Esophagus muscularis mucosa (tissue), 4 donors: ENCODE results near the gene WDHD1. TPM values are rescaled to one million over a fixed set of nuclear protein-coding genes. Genes with fewer than 3 reads are reported as not detected.
A peak's percentile ranks its signal among the peaks of the same experiment; 100 is the strongest.

Experiments
- DNase-seq: peaks from one replicate; pipeline ENCODE4 v3.0.0-alpha.2; 2017; ENCODE audit errors: extremely low spot score
- H3K27ac ChIP-seq, 4 donors: fragments of 200-600 bp; sonication (generic); replicated peaks in 1 of 4; 1 replicate in 3 of 4; 2 replicates in 1 of 4; pipeline ENCODE4 v1.5.1; 2016 to 2019; ENCODE audit warnings: mild to moderate bottlenecking in 1 of 4
- H3K27me3 ChIP-seq, 4 donors: fragments of 200-600 bp; sonication (generic); one replicate each; pipeline versions ENCODE4 v1.5.1 to v1.6.0; 2016 to 2019
- H3K36me3 ChIP-seq, 4 donors: fragments of 200-600 bp; sonication (generic); one replicate each; pipeline ENCODE4 v1.5.1; 2016 to 2019
- H3K4me1 ChIP-seq, 4 donors: fragments of 200-600 bp; sonication (generic); one replicate each; pipeline ENCODE4 v1.5.1; 2016 to 2019
- H3K4me3 ChIP-seq, 4 donors: fragments of 200-600 bp; sonication (generic); 1 replicate in 2 of 4; 2 replicates in 2 of 4; pipeline ENCODE4 v1.5.1; 2016 to 2019; ENCODE audit warnings: mild to moderate bottlenecking in 4 of 4, moderate library complexity in 1 of 4
- H3K9me3 ChIP-seq, 4 donors: fragments of 200-600 bp; sonication (generic); 1 replicate in 3 of 4; 2 replicates in 1 of 4; pipeline ENCODE4 v1.5.1; 2016 to 2019
- CTCF ChIP-seq, 3 experiments: fragments of 200-600 bp in 2 of 3; fragments of 450-650 bp in 1 of 3; sonication (generic) in 2 of 3; IDR thresholded peaks; one replicate each; pipeline ENCODE4 v1.5.1; 2017 to 2019; ENCODE audit warnings: antibody characterized with exemption in 3 of 3, mild to moderate bottlenecking in 2 of 3, moderate library complexity in 1 of 3
- EP300 ChIP-seq: sonication (generic); formaldehyde crosslinking; IDR thresholded peaks from one replicate; pipeline ENCODE4 v1.6.1; 2017; ENCODE audit warnings: antibody characterized with exemption
- POLR2A ChIP-seq: fragments of 450-650 bp; IDR thresholded peaks from one replicate; pipeline ENCODE4 v1.6.1; 2017; ENCODE audit warnings: antibody characterized with exemption, moderate library complexity, mild to moderate bottlenecking, low read depth
- POLR2AphosphoS5 ChIP-seq, 2 donors: sonication (generic); formaldehyde crosslinking; IDR thresholded peaks; one replicate each; pipeline ENCODE4 v1.6.1; 2017; ENCODE audit warnings: antibody characterized with exemption in 2 of 2
- WGBS: methylation state at CpG from one replicate; pipeline ENCODE4 v1.1.5; 2018; 5-methylcytosine and 5-hydroxymethylcytosine counted together
- intact Hi-C: fragments of 100-400 bp; cut with DNase I; formaldehyde crosslinking; loops from one replicate; pipeline ENCODE4 v1.15.1; 2023
- total RNA-seq, 4 donors: library from RNA; depleted of rRNA; stranded (reverse); fragments of >200 nt; gene quantifications; one replicate each; pipeline versions ENCODE4 v1.1.0 to v1.2.1, GENCODE V29; 2016

The WDHD1 gene
- total RNA-seq, 4 donors from 2014 or later = 1.1 to 4.2 (median 1.4) TPM

- Histone ChIP-seq H3K27ac (peak overlapping the region; percentile 100), H3K36me3 (peaks cover 0 to 12% (median 3%) of the 10 kb centered on the region in 4 donors), H3K4me1 (peaks cover 32 to 44% (median 43%) of the 10 kb centered on the region in 4 donors), H3K27me3 (no peaks in the 10 kb centered on the region), H3K9me3 (no peaks in the 10 kb centered on the region), H3K4me3 (peak overlapping the region; percentile 94 to 98 (median 97))
- 2% methylated on average over 8 of the region's 10 CpGs for WGBS
- no peak for DNase-seq
- TF ChIP-seq POLR2A (no peak), EP300 (no peak)
- intact Hi-C loops = no loop called here
These were observed 24.2 kb upstream of the WDHD1 start for GRCh38 chr14:55051165-55051422.

- TF ChIP-seq POLR2AphosphoS5 (IDR thresholded peaks at IDR 0.05) (no peak), EP300 (no peak), POLR2A (no peak)
- WGBS = 75% methylated on average over 2 of the region's 2 CpGs
- no peak overlapping the region for H3K4me3 ChIP-seq
- H3K4me1 ChIP-seq = peaks cover 20 to 25% (median 24%) of the 10 kb centered on the region in 4 donors
- no peak overlapping the region for H3K27ac ChIP-seq
- intact Hi-C loops = no loop called here
- no peaks in the 10 kb centered on the region for H3K9me3 ChIP-seq
- no peaks in the 10 kb centered on the region for H3K27me3 ChIP-seq
- H3K36me3 ChIP-seq = peaks cover 1 to 16% (median 4%) of the 10 kb centered on the region in 4 donors
- no peak for DNase-seq
These were observed 22.1 kb upstream of the WDHD1 start for GRCh38 chr14:55048900-55049436.

GRCh38 chr14:55047301-55048053 lies 20.6 kb upstream of the WDHD1 start:
- no peak for TF ChIP-seq POLR2A
- no peak for TF ChIP-seq CTCF (IDR thresholded peaks at IDR 0.05)
- no peak for TF ChIP-seq EP300
- TF ChIP-seq POLR2AphosphoS5 (IDR thresholded peaks at IDR 0.05) = no peak
- H3K27me3 ChIP-seq = no peaks in the 10 kb centered on the region
- DNase-seq = no peak
- WGBS = 99% methylated on average over 5 of the region's 5 CpGs
- intact Hi-C loops = no loop called here
- peaks cover 8 to 11% (median 9%) of the 10 kb centered on the region in 4 donors for H3K4me1 ChIP-seq
- no peaks in the 10 kb centered on the region for H3K9me3 ChIP-seq
- no peak overlapping the region for H3K27ac ChIP-seq
- no peak overlapping the region for H3K4me3 ChIP-seq
- H3K36me3 ChIP-seq = peaks cover 6 to 25% (median 14%) of the 10 kb centered on the region in 4 donors

- peaks cover 6 to 26% (median 14%) of the 10 kb centered on the region in 4 donors for H3K36me3 ChIP-seq
- TF ChIP-seq POLR2AphosphoS5 (IDR thresholded peaks at IDR 0.05) = no peak
- no peak for TF ChIP-seq CTCF (IDR thresholded peaks at IDR 0.05)
- no peak for TF ChIP-seq EP300
- TF ChIP-seq POLR2A = no peak
- H3K9me3 ChIP-seq = no peaks in the 10 kb centered on the region
- H3K4me3 ChIP-seq = no peak overlapping the region
- no peak for DNase-seq
- no peaks in the 10 kb centered on the region for H3K4me1 ChIP-seq
- intact Hi-C loops = no loop called here
- H3K27ac ChIP-seq = no peak overlapping the region
- no peaks in the 10 kb centered on the region for H3K27me3 ChIP-seq
These were observed 18.2 kb upstream of the WDHD1 start for GRCh38 chr14:55045087-55045486.

- H3K27ac ChIP-seq = no peak overlapping the region
- H3K4me1 ChIP-seq = no peaks in the 10 kb centered on the region
- peaks cover 6 to 26% (median 18%) of the 10 kb centered on the region in 4 donors for H3K36me3 ChIP-seq
- TF ChIP-seq POLR2A (no peak), EP300 (no peak), POLR2AphosphoS5 (IDR thresholded peaks at IDR 0.05) (no peak), CTCF (IDR thresholded peaks at IDR 0.05) (no peak)
- no peaks in the 10 kb centered on the region for H3K9me3 ChIP-seq
- DNase-seq = no peak
- WGBS = 92% methylated on average over 5 of the region's 5 CpGs
- intact Hi-C loops = no loop called here
- no peaks in the 10 kb centered on the region for H3K27me3 ChIP-seq
- no peak overlapping the region for H3K4me3 ChIP-seq
These were observed 16.6 kb upstream of the WDHD1 start for GRCh38 chr14:55043528-55043927.
